Activated CD8-positive, alpha-beta memory T cell treated with anti-CD3 and anti-CD28 coated beads, Interleukin-2, amount 50 U/mL, for 4 hours (primary cell): ENCODE results near the gene GATAD2B.
"Not testable (repeated sequence)": the region's sequence is repeated elsewhere in the genome, so short reads cannot be mapped to it uniquely, and the experiment has no call there.

Experiments
- DNase-seq: peaks from one replicate; pipeline ENCODE4 v3.0.0-alpha.2; 2020

The GATAD2B gene

GRCh38 chr1:153882296-153882912 lies 40.4 kb downstream of the GATAD2B start:
- DNase-seq, result no peak

DNA sequence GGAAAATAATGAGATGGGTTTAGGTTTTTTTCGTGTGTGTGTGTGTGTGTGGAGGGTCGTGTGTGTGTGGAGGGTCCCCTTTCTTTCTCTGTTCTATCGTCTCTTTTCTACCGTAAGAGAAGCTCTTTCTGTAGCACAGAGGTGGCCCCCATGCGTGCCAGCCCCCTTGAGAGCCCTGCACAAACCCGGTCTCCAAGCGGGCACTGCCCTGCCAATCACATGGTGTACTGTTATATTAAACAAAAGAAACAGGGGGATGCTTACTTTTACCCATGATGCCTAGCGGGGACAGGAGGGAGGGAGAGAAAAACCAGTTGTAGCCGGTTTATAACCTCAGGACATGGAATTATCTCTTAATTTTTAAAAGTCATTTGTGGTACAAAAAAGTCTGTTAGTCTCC lies 41.0 kb downstream of the GATAD2B start:
- no peak for DNase-seq

- DNase-seq, result peak; percentile 47
These were observed 41.8 kb downstream of the GATAD2B start for GRCh38 chr1:153880962-153881361.

DNA sequence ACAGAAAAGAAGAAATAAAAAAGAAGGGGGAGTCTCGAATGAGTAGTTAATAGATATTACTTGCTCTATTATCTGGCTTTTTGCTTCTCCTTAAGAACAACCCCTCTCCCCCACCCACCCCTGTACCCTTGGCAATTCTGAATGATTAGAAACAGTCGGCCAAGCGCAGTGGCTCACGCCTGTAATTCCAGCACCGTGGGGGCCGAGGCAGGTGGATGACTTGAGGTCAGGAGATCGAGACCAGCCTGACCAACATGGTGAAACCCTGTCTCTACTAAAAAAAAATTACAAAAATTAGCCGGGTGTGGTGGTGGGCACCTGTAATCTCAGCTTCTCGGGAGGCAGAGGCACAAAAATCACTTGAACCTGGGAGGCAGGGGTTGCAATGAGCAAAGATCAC lies 42.7 kb downstream of the GATAD2B start:
- no peak for DNase-seq

- DNase-seq, result no peak
These were observed 45.7 kb downstream of the GATAD2B start for GRCh38 chr1:153877112-153877511.

- DNase-seq, result no peak
These were observed 49.8 kb downstream of the GATAD2B start for GRCh38 chr1:153872934-153873333.

DNA sequence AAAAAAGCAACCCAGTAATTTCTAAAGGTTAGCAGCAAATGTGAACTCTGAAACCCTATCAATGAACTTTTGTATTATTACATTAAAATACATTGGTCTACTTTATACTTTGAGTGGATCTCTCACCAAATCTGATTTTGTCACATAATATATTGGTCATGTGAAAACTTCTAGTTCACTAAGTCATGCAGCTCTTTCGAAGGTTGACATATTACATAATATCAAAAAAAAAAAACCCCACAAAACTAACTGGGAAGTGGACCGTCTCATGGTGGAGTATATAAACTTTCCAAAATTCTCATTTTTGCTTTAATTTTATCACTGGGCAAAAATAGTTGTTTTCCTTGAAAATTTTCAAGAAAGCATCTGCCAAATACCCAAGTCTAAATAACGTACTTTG lies 50.4 kb downstream of the GATAD2B start:
- DNase-seq, result no peak

GRCh38 chr1:153869486-153869885 lies 53.3 kb downstream of the GATAD2B start:
- no peak for DNase-seq

DNA sequence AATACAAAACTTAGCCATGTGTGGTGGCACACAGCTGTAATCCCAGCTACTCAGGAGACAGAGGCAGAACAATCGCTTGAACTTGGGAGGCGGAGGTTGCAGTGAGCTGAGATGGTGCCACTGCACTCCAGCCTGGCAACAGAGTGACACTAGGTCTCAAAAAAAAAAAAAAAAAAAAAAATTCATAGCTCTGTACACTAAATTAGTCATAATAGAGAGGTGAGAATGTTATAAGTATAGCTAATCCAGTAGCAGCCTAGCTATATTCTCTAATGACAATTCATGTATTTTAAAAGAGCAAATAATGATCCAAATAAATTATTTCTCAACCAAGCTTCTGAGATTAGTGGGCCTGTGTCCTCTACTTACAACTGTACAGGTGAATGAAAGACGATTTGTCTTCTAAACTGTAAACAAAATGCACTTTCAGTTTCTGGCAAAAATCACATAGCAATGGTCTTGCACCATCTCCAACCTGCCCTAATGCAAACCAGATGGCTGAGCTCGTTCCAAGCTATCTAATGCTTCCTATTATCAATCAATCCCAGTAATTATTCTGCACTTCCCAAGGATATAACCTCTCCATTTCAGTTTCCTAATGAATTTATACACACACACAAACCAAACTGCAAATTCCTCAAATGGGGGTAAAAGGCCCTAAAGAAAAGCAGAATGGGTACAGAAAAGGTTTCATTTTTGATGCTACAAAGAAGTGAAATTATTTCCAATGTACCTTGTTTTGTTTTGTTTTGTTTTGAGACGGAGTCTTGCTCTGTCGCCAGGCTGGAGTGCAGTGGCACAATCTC lies 56.5 kb downstream of the GATAD2B start:
- DNase-seq, result no peak

DNA sequence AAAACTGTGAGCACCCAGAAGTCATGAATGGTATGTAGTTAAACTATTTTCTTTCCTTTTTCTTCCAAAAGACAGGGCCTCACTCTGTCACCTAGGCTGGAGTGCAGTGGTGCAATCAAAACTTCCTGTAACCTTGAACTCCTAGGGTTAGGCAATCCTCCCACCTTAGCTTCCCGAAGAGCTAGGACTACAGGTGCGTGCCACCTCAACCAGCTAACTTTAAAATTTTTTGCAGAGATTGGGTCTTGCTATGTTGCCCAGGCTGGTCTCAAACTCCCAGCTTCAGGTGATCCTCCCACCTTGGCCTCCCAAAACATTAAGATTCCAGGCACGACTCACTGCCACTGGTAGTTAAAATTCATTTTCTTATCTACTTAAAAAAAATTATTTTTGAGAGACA lies 62.5 kb downstream of the GATAD2B start:
- DNase-seq, result no peak

DNA sequence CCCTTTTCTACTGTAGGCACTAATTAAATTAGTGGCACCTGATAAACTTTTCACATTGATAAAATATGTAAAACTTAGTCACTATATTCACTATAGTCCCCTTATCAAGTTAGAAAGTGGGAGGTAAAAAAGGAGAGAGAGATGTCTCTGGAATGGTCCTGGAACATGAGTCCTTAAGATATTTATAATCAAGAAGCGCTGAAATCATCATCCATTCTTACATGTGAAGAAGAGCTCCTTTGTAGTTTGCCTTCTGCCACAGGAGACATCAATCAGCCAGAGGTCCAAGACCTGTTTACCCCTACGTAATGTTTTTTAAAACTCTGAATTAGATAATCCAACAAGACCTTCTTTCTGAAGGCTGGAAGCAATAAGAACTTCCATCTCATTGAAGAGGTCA lies 65.3 kb downstream of the GATAD2B start:
- DNase-seq, result no peak

GRCh38 chr1:153856763-153857162 lies 66.0 kb downstream of the GATAD2B start:
- DNase-seq, result no peak

GRCh38 chr1:153852170-153852569 lies 70.6 kb downstream of the GATAD2B start:
- DNase-seq, result no peak

DNA sequence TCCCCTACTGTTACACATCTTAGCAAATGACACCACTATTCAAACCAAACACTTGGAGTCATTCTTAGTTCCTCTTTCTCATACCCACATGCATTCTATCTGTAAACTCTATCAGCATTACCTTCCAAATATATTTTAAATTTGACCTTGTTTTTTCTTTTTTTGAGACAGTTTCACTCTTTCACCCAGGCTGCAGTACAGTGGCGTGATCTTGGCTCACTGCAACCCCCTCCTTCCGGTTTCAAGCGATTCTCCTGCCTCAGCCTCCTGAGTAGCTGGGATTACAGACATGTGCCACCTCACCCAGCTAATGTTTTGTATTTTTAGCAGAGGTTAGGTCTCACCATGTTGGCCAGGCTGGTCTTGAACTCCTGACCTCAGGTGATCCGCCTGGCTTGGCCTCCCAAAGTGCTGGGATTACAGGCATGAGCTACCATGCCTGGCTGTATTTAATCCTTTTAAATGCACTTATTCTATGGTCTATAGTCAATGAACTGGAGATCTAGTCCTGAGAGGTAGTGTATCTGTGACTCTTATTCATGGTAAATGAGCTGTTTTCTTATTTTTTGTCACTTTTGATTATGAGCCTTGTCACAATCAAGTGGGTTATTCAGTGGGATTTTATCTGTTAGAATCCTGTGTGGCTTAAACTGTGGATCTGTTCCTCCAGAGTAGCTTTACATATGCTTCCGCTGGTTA lies 73.1 kb downstream of the GATAD2B start:
- DNase-seq, result no peak

DNA sequence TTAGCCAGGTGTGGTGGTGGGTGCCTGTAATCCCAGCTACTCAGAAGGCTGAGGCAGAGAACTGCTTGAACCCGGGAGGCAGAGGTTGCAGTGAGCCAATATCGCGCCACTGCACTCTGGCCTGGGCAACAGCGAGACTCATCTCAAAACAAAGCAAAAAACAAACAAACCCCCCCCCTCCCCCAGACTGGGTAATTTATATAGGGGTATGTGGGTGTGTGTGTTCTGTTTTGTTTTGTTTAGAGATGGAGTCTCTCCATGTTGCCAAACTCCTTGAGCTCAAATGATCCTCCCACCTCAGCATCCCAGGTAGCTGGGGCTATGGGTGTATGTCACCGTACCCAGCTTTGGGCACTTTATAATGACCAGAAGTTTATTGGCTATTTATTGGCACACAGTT lies 74.0 kb downstream of the GATAD2B start:
- DNase-seq, result no peak

DNA sequence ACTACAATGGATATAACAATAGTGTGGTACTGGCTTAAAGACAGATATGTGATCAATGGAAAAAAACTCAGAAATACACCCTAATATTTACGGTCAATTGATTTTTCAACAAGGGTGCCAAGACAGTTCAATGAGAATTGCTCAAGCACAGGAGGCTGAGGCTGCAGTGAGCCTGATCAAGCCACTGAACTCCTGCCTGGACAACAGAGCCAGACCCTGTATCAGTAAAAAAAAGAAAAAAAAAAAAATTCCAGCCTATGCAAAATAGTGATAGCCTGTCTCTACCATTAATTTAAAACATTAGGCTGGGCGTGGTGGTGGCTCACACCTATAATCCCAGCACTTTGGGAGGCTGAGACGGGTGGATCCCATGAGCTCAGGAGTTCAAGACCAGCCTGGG lies 77.6 kb downstream of the GATAD2B start:
- DNase-seq, result no peak

DNA sequence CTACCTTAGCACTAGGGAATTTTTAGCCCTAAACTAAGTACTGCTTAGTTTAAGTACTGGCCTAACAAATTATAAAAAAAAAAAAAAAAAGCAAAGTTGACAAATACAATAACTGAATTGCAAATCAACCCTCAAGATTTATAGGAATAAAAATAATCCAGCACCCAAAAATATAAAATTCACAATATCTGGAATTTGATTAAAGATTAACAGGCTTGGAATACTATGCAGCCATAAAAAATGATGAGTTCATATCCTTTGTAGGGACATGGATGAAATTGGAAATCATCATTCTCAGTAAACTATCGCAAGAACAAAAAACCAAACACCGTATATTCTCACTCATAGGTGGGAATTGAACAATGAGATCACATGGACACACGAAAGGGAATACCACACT lies 78.4 kb downstream of the GATAD2B start:
- DNase-seq, result not testable (repeated sequence)

DNA sequence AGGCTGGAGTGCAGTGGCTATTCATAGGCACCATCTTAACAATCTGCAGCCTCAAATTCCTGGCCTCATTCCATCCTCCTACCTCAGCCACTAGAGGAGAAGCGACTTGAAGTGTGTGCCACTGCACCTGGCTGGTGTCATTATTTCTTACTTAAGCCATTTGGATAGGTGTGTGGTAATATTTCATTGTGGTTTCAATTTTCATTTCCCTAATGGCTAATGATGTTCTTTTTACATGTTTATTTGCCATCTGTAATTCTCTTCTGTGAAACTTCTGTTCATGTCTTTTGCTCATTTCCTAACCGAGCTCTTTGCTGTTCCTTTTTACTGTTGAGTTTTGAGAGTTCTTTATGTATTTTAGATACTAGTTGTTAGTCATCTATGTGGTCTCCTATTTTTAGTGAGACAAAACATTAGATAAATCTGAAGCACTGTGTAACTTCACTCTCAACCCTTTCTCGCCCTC lies 80.7 kb downstream of the GATAD2B start:
- DNase-seq, result no peak

DNA sequence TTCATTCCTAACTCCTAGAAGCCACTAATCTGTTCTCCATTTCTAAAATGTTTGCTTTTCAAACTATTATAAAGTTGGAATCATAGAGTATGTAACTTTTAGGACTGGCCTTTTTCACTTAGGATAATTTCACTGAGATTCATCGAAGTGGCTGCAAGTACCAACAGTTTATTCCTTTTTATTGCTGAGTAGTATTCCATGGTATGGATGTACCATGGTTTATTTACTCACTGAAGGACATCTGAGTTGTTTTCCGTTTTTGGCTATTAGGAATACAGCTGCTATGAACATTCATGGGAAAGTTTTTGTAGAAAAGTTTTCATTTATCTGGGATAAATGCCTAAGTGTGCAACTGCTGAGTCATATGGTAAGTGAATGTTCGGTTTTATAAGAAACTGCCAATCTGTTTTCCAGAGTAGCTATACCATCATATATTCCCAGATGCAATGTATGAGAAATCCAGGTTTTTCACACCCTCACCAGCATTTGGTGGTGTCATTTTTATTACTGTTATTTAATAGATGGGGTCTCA lies 81.2 kb downstream of the GATAD2B start:
- DNase-seq, result no peak

- not testable (repeated sequence) for DNase-seq
These were observed 82.0 kb downstream of the GATAD2B start for GRCh38 chr1:153840774-153841173.

- not testable (repeated sequence) for DNase-seq
These were observed 88.8 kb downstream of the GATAD2B start for GRCh38 chr1:153833968-153834367.

DNA sequence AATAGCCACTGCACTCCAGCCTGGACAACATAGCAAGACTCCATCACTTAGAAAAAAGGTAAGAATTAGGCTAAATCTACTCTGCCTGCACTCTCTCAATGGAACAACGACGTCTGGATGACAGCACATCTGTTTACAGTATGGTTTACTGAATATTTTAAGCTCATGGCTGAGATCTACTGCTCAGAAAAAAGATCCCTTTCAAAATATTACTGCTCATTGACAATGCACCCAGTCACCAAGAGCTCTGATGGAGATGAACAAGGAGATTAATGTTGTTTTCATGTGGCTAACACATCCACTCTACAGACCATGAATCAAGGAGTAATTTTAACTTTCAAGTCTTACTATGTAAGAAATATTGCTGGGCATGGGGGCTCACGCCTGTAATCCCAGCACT lies 89.6 kb downstream of the GATAD2B start:
- no peak for DNase-seq

- no peak for DNase-seq
These were observed 90.5 kb downstream of the GATAD2B start for GRCh38 chr1:153832293-153832692.

- DNase-seq, result no peak
These were observed 91.7 kb downstream of the GATAD2B start for GRCh38 chr1:153831026-153831425.
